Fibroblast of skin of back (primary cell): ENCODE data around the gene EDNRB.
"Not testable (repeated sequence)": the region's sequence is repeated elsewhere in the genome, so short reads cannot be mapped to it uniquely, and the experiment has no call there.

Experiments used
- DNase-seq: peaks from one replicate; pipeline ENCODE4 v3.0.0-alpha.2; 2013

EDNRB gene

DNA sequence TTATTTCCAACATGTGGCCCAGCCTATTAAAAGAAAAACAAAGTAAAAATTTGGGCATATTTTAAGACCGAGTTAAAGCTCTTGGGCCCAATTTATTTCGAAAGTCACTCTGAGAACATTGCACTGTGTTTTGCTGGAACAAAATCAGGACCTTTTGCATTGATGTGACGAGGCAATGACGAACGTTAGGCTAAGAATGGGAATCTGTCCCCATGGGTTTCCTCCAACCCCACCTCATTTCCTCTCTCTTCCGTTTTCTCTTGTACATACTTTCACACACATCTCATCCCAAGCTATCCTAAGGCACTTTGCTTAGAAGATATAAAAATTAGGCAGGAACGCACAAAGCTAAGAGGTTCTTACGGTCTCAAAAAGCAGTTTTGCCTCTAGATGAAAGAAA, 22.1 kb downstream of the EDNRB start:
- DNase-seq, result no peak

DNA sequence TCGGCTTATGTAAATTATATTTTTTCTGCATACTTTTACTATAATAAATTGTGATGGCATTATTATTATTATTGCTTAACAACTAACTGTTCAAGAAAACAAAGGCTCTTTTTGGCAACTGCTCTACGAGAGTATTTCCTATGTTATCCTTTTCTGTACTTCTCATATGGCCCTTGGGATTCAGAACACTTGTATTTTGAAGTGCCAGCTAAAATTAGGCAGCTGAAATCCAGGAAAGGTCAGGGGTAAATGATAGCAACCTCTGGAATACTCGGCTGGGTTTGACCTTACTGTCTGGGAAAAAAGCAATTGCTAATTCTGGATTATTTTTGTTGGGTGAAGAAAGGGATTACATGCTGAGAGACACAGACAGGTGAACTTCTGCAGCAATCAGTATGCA, 23.9 kb downstream of the EDNRB start:
- no peak for DNase-seq

DNA sequence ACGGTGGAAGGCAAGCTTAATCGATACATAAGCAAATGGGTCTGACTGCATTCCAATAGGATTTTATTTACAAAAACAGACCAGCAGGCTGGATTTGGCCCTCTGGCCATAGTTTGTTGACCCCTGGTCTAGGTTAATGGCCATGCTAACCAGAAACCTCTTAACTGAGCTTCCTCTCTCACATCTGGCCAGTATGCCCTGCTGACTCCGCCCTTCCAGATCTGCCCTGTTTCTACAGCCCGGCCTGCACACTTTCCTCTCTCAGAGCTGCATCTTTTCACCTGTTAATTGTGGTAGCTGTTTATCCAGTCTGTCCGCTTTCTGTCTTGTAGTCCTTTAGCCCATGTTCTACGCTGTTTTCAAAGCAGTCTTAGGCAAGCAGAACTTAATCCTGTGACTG, 25.6 kb downstream of the EDNRB start:
- DNase-seq, result no peak

DNA sequence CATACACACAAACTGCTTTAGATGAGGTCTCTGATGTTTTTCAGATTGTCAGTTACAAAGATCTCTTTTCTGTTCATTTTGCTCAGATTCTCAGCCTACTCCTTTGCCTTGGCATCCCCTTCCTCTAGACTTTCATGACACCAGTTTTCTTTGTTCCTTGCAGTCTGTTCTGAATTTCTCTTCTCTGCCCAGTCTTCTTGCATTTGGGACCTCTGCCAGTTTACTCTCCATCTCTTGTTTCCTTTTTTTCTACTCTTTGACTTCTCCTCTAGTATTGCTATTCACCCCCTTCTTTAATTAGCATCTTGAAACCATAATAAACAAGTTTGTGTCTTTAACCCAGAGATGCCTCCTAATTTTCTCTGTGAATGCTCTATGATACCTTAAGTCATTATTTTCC, 26.1 kb downstream of the EDNRB start:
- no peak for DNase-seq

DNA sequence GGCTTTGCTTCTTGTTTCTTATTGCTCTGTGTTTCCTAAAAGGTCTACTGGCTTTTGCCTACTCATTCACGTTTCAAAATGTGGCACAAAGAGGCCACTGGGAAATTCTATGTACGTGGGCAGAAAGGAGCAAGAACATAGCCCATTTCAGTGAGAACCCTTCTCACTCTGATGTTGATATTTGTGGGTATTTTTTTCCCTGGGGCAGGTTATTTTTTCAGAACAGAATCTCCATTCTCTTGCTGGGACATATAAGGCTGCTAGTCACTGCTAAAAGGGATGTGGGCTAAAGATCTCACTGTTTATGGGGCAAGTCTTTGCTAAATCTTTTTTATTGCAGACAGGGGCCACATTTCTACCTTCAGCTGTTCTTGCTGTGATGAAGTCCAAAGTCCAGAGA, 27.1 kb downstream of the EDNRB start:
- no peak for DNase-seq

DNA sequence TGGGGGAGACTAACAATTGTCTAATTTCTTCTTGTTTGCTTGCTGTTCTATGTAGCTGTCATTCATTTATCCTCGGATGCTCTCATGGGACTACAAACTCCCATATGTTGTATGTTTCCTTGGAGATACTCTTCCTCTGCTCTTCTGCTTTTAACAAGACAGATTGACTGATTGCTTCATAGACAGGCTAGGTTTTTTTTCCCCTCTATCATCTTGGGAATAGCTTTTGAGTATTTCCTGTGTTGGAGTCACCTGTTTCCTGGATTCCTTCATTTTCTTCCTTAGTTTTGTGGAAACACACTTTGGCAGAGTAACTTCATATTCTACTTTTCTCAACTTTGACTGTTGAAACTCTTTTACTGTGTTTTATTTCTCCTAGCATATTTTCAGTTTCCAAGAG, 27.6 kb downstream of the EDNRB start:
- DNase-seq, result no peak

DNA sequence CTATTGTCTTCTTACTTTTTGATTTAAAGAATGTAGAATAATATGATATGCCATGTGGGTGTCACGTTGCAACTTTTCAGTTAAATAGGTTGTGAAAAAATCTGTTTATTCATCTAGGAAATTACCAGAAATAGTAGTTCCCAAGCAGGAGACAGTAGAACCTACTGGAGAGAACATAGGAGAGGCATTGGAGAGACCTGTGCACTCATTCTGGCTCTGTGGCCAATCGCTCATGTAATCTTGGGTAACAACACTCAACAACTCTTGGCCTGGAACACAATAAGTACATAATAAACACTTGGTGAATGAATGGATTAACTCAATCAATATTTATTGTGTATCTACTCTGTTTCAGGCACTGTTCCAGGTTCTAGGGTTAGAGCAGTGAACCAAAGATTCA, 35.3 kb downstream of the EDNRB start:
- DNase-seq, result no peak

DNA sequence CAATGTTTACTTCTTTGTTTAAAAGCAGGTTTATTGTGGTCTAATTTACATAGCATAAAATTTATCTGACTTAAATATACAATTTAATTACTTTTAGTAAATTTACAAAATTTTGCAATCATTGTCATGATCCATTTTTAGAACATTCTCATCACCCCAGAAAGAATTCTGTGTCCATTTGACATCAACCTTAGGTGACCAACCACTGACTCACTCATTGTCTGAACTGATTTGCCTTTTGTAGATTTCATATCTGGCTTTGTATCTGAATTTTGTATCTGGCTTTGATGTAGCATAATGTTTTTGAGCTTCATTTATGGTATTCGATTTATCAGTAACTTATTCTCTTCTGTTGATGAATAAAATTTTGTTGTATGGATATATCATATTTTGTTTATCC, 40.4 kb downstream of the EDNRB start:
- DNase-seq, result no peak

DNA sequence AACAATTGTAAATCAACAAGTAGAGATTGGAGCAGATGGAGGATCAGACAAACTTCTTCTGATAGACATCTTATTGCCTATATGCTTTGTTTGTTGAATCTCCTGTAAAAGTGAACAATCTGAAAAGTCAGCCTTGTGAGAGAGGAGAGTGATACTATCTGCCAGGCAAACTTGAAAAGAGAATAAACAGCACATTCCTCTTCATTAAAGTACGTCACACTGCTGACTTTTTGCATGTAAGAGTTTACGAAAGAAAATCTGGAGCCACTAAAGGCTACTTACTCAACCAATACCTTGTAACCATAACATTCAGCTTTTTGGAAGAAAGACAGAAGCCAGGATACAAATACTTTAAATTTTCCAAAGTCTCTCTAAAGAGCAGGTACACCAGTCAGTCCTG, 42.5 kb downstream of the EDNRB start:
- no peak for DNase-seq

DNA sequence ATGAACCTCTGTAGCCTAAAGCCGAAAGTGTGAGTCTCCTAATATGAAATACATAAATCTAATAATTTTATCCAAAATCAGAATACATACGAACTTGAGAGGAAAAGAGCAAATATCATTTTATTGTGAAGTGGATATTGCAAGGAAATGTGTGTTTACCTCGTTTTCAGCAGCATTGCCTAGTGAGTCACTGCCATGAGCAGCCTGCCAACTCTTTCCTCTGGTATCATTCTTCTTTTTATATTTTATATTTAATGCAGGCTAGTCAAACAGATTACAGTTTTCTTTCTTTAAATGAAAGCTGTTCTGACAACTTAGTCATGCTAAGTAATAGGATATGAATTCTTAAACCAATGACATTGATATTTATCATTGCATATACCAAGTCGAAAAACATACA, 44.2 kb downstream of the EDNRB start:
- no peak for DNase-seq

DNA sequence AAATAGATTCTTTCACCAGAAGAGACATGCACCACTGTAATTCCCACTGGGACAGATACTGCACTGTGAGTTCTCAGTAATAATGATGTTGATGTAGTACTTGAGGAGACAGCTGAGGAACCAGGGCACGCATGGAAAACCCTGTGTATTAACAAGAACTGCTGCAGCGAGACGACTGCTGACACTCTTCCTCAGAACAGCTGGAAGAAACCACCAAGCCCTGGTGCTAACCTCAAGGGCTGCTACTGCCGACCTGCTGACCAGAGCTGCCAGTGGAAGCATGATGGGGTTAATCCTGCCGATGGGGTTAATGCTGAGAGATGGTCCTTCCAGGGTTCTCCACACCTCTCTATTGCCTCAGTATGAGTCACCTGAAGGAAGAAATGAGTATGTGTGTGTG, 45.6 kb downstream of the EDNRB start:
- DNase-seq, result no peak

DNA sequence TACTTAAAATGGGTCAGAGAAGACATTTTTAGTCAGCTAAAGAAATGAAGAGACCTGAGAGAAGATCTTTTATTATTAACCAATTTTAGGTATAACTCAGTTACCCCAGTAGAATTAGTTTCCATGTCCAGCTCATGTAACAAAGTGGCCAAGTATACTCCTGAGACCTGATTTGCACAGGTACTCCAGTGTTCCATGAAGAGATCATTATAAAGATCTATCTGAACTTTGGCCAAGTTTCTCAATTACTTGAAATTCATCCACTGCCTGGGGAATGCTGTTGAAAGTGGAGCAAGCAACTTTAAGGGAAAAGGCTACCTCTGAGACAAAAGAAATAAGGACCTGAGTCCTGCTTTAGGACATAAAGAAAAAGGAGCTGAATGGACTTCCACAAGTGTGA, 47.0 kb downstream of the EDNRB start:
- no peak for DNase-seq

DNA sequence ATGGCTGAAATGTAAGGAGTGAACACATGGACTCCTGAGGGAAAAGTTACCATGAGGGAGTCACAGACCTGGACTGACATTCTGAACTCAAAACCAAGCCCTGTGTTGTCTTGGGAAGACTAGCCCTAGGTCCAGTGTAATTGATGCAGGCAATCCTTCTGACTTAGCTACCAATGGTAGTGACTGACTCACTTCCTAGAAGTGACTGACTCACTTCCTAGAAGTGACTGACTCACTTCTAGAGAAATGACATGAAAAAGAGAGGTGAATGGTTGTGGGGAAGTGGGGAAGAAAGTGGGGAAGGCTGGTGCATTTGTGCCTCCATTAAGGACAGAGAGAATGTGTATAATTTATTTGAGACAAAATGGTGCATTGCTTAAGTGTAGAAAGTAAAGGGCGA, 49.9 kb downstream of the EDNRB start:
- no peak for DNase-seq

DNA sequence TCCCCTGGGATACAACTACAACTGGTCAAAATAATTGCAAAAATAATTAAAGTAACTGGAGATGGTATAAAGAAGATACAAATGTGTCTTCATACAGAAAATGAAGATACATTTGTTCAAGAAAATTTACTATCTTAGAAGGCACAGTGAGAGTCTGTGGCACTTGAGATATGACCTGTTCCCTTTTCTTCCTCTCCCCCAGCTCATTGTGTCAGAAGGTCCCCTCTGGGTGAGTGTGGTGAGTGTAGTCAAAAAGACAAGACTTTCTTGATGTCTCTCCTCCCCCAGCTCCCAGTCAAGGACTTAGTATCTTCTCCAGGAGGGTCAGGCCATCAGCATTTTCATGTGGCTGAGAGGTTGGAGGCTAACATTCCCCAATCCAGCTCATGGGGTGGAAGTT, 51.7 kb downstream of the EDNRB start:
- no peak for DNase-seq

DNA sequence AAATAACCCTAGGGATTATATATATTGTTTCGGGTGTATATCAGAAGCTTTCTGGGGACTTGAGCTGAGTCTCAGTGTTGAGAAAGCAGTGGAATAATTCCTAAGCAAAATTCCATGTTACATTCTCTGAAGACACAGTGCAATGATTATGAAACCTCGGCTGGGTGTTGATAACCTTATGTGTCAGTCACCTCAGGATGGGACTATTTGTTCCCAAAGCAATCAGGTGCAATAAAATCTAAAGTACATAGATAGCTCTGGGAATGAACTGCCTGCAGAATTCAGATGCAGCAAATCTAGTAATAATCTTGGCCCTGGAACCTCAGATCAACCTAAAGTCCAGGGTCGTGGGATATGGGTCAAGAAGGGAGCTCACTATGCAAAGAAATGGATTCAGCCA, 53.0 kb downstream of the EDNRB start:
- no peak for DNase-seq

DNA sequence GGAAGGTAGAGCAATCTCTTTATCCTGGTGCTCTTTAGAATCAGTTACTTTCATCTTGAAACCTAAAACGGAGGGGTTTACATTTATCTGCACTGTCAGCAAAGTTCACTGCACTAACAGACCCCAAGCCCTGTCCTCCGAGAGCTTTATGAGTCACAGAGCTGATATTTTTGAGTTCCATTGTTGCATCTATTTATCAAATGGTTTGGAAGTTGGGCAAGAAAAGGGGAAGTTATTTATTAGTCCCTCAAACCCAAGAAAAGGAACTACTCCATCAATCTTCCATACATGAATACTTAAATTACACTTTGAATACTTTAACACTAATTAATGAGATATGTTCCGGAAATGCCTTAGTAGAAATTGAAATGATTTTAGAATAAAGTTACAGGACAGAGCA, 55.5 kb downstream of the EDNRB start:
- no peak for DNase-seq

DNA sequence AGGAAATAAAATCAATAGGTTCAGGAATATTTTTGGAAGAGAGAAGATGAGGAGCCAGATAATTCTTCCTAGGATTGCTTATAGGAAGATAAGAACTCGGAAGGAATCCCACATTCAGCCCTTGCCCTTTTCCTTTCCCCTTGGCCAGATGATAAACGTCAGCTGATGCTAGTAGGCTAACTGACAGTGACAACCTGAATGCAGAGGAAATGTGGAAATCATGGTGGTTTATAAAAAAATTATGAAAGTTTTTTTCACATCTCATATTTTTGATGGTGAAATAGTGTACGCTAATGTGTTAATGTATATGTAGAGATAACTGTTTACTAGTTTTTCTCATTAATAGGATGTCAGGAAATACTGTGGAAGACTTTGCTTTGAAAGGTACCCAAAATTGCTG, 56.9 kb downstream of the EDNRB start:
- no peak for DNase-seq

DNA sequence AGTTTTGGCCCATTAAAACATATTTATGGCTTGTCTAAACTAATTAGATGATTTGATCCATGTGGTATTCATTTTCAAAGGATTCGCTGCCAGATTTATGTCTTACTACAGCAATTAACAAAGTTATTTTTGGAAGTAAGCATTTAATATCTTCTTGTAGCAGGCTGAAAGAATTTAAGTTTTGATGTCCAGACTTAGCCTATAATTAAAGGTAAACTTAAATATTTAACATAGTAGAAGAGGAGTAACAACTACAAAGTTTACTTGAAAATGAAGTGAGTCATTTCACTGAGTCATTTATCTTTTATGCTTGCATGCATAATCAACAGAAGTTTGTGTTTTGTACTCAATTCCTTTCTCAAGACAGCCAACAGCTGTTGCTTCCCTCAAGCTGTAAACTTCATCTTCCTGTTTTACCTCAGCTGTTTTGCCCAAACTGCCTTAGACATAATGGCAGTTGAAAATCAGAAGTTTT, 58.1 kb downstream of the EDNRB start:
- no peak for DNase-seq

DNA sequence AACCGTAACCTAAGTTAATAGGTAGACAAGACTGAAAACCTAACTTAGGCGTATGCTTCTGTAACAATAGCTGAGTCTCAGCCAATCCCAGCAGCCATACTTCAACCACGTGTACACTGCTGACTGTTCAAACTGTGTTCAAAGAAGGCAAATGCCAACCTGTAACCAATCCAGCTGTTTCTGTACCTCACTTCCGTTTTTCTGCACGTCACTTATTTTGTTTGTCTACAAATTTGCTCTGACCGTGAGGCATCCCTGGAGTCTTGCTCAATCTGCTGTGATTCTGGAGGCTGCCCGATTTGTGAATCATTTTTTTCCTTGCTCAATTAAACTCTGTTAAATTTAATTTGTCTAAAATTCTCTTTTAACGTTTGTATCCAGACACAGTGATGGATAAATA, 59.2 kb downstream of the EDNRB start:
- no peak for DNase-seq

DNA sequence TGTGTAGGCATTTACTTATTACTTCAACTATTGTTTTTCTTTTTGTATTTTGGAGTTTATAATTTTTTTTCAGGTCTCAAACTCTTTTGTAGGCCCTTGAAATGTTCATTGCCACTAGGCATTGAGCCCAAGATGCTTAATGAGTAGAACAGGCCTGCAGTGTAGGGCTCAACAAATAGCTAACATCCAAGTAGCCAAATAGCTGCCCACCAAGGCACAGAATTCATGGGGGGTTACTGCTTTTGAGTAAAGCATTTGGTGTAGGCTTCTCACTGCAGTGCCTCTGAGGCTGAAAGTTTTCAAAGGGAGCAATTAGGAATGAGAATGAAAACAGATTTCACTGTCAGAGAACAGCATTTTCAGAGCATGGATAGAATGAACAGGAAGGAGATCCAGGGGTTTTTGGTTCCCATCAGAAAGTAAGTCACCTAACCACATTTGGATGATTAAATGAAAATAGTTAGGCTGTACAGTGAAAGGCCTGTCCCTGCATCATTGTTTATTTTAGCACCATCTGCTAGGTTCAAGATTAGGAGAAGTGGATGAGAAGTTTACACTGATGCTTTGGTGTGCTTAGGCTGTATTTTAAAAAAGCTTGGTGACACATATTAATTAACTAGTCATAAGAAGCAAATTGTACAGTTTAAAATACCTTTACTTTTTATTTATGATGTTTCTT, 61.0 kb downstream of the EDNRB start:
- DNase-seq, result no peak

DNA sequence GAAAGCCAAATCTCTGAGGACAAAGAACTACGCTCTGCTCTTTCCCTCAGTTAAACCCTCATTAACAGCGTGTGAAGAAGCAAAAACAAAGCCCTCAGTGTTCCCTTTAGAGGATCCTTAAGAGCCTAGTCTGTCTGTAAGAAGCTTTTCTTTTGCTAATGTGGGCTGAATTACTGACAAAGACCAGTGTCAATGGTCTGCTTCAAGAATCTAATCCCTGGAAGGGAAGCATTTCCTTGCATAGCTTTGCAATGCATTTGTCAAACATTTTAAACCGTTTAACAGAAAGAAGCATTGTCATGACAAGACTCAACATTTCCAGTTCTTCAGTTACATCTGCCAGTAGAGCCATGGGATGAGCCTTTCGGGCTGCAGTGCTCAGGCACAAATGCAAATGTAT, 64.9 kb downstream of the EDNRB start:
- no peak for DNase-seq

DNA sequence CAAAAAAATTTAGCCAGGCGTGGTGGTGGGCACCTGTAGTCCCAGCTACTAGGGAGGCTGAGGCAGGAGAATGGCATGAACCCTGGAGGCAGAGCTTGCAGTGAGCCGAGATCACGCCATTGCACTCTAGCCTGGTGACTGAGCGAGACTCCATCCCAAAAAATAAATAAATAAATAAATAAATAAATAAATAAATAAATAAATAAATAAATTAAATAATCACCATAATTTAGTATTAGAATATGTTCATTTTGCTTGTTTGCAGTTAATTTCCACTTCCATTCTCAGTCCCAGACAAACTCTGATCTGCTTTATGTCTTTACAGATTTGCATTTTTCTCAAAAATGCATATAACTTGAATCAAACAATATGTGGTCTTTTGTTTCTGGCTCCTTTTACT, 70.6 kb downstream of the EDNRB start:
- DNase-seq, result not testable (repeated sequence)

DNA sequence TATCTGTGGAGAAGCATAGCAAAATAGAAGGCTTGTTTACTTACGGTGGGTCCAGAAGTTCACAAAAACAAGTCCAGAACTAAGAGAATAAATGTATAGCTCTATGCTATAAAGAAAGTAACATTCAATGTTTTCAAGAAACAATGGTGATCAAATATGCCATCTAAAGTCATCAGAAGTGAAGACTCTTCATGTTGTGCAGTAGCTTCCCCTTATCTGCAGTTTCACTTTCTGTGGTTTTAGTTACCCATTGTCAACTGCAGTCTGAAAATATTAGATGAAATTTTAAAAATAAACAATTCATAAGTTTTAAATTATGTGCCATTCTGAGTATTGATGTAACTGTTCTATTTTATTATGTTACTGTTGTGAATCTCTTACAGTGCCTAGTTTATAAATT, 72.5 kb downstream of the EDNRB start:
- no peak for DNase-seq
